K562 (cell line): ENCODE results near the gene FFAR1. TPM values are rescaled to one million over a fixed set of nuclear protein-coding genes. Genes with fewer than 3 reads are reported as not detected.

Source experiments
- ADNP ChIP-seq: fragments of 200-800 bp; sonication (Bioruptor generic); IDR thresholded peaks from 2 replicates; pipeline ENCODE4 v1.6.1; 2016; ENCODE audit warnings: missing genetic modification characterization, missing compliant biosample characterization
- ATF7 ChIP-seq: fragments of 450-650 bp; IDR thresholded peaks from 2 replicates; pipeline ENCODE4 v1.7.1; 2014; ENCODE audit warnings: mild to moderate bottlenecking, moderate library complexity
- CSDE1 ChIP-seq, 2 experiments: fragments of 450-650 bp; IDR thresholded peaks; 2 replicates each; pipeline ENCODE4 v1.6.1; 2016; ENCODE audit warnings: mild to moderate bottlenecking in 1 of 2
- FOXK2 ChIP-seq, 2 experiments: fragments of 450-650 bp; IDR thresholded peaks in 1 of 2; conservative IDR thresholded peaks in 1 of 2; 2 replicates each; pipeline ENCODE4 v1.6.1; 2016; ENCODE audit warnings: low read depth in 2 of 2, mild to moderate bottlenecking in 1 of 2
- MCM2 ChIP-seq: fragments of 450-650 bp; IDR thresholded peaks from 2 replicates; pipeline ENCODE4 v1.6.1; 2017; ENCODE audit warnings: low read depth, mild to moderate bottlenecking
- NEUROD1 ChIP-seq: fragments of 150-350 bp; IDR thresholded peaks from 2 replicates; pipeline ENCODE4 v1.6.1; 2014; ENCODE audit warnings: borderline replicate concordance, low read length, low read depth; ENCODE audit not compliant: partially characterized antibody
- RB1 ChIP-seq: fragments of 450-650 bp; IDR thresholded peaks from 2 replicates; pipeline ENCODE4 v1.6.1; 2017; ENCODE audit warnings: low read depth, mild to moderate bottlenecking
- RBFOX2 ChIP-seq: fragments of 200-400 bp; formaldehyde crosslinking; IDR thresholded peaks from 2 replicates; pipeline ENCODE4 v1.6.1; 2017; ENCODE audit warnings: low read depth, mild to moderate bottlenecking, low read length, moderate library complexity
- RCOR1 ChIP-seq, 2 experiments: IDR thresholded peaks; 2 replicates each; pipeline ENCODE4 v1.6.1; 2012; ENCODE audit warnings: low read depth in 2 of 2, low read length in 2 of 2, borderline replicate concordance in 1 of 2, improper control_type of control experiment in 1 of 2
- SIN3B ChIP-seq: fragments of 450-650 bp; IDR thresholded peaks from 2 replicates; pipeline ENCODE4 v1.6.1; 2017; ENCODE audit warnings: low read depth, mild to moderate bottlenecking, moderate library complexity
- SMC3 ChIP-seq: conservative IDR thresholded peaks from 2 replicates; pipeline ENCODE4 v1.6.1; 2011; ENCODE audit warnings: low read depth, low read length, improper control_type of control experiment; ENCODE audit not compliant: insufficient read depth
- ZNF121 ChIP-seq: sonication (generic); formaldehyde crosslinking; conservative IDR thresholded peaks from 2 replicates; pipeline ENCODE4 v1.8.0; 2022; ENCODE audit warnings: missing genetic modification reagents
- ZNF134 ChIP-seq: fragments of 250-450 bp; sonication (Bioruptor Pico); conservative IDR thresholded peaks from 2 replicates; pipeline ENCODE4 v1.4.0; 2020
- ZNF212 ChIP-seq: fragments of 450-650 bp; formaldehyde crosslinking; IDR thresholded peaks from 2 replicates; pipeline ENCODE4 v1.4.0; 2020; ENCODE audit warnings: mild to moderate bottlenecking
- ZNF717 ChIP-seq: fragments of 250-450 bp; sonication (Bioruptor Pico); IDR thresholded peaks from 2 replicates; pipeline ENCODE4 v1.5.0; 2021
- polyA plus RNA-seq, 8 experiments: library from polyadenylated mRNA; depleted of rRNA in 4 of 8; stranded (reverse) in 5 of 8; unstranded in 3 of 8; fragments of >200 nt; fragmentation: Nextera tagmentation in 2 of 8; fragmentation: Illumina TruSeq in 1 of 8; extraction: Ambion mirVana in 2 of 8; extraction: Trizol in 1 of 8; gene quantifications; 2 replicates each; pipeline versions ENCODE4 v1.2.1 to v1.2.3, GENCODE V29; 2011 to 2014; ENCODE audit warnings: inconsistent platforms in 1 of 8, missing spikeins in 1 of 8
- total RNA-seq, 7 experiments: library from RNA; depleted of rRNA in 6 of 7; stranded (reverse); fragments of >200 nt in 6 of 7; fragmentation: Illumina TruSeq in 2 of 7; extraction: Trizol in 2 of 7; gene quantifications; 2 replicates each; pipeline versions ENCODE4 v1.2.1 to v1.2.3, GENCODE V29; 2011 to 2021; ENCODE audit warnings: low replicate concordance in 1 of 7
- TF ChIP-seq, protein P1 (sequence below): fragments of 450-650 bp; IDR thresholded peaks from 2 replicates; pipeline ENCODE4 v1.6.1; 2016; ENCODE audit warnings: low read depth
- TF ChIP-seq, protein P2 (sequence below): fragments of 450-650 bp; IDR thresholded peaks from 2 replicates; pipeline ENCODE4 v1.6.1; 2018; ENCODE audit not compliant: partially characterized antibody

FFAR1 gene
- total and polyA plus RNA-seq, 9 of the 15 experiments (the other 6 are each of a cell fraction or from before 2014, with no cell fraction given): not detected

- TF ChIP-seq, protein P1, sequence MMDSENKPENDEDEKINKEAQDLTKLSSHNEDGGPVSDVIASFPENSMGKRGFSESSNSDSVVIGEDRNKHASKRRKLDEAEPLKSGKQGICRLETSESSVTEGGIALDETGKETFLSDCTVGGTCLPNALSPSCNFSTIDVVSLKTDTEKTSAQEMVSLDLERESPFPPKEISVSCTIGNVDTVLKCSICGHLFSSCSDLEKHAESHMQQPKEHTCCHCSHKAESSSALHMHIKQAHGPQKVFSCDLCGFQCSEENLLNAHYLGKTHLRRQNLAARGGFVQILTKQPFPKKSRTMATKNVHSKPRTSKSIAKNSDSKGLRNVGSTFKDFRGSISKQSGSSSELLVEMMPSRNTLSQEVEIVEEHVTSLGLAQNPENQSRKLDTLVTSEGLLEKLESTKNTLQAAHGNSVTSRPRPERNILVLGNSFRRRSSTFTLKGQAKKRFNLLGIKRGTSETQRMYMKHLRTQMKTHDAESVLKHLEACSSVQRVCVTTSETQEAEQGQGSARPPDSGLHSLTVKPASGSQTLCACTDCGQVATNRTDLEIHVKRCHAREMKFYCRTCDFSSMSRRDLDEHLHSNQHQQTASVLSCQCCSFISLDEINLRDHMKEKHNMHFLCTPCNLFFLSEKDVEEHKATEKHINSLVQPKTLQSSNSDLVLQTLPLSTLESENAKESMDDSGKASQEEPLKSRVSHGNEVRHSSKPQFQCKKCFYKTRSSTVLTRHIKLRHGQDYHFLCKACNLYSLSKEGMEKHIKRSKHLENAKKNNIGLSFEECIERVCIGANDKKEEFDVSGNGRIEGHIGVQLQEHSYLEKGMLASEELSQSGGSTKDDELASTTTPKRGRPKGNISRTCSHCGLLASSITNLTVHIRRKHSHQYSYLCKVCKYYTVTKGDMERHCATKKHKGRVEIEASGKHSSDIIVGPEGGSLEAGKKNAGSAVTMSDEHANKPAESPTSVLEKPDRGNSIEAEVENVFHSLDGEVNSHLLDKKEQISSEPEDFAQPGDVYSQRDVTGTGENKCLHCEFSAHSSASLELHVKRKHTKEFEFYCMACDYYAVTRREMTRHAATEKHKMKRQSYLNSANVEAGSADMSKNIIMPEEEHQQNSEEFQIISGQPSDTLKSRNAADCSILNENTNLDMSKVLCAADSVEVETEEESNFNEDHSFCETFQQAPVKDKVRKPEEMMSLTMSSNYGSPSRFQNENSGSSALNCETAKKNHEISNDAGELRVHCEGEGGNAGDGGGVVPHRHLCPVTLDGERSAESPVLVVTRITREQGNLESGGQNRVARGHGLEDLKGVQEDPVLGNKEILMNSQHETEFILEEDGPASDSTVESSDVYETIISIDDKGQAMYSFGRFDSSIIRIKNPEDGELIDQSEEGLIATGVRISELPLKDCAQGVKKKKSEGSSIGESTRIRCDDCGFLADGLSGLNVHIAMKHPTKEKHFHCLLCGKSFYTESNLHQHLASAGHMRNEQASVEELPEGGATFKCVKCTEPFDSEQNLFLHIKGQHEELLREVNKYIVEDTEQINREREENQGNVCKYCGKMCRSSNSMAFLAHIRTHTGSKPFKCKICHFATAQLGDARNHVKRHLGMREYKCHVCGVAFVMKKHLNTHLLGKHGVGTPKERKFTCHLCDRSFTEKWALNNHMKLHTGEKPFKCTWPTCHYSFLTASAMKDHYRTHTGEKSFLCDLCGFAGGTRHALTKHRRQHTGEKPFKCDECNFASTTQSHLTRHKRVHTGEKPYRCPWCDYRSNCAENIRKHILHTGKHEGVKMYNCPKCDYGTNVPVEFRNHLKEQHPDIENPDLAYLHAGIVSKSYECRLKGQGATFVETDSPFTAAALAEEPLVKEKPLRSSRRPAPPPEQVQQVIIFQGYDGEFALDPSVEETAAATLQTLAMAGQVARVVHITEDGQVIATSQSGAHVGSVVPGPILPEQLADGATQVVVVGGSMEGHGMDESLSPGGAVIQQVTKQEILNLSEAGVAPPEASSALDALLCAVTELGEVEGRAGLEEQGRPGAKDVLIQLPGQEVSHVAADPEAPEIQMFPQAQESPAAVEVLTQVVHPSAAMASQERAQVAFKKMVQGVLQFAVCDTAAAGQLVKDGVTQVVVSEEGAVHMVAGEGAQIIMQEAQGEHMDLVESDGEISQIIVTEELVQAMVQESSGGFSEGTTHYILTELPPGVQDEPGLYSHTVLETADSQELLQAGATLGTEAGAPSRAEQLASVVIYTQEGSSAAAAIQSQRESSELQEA: no peak
- peak; percentile 65 for TF ChIP-seq RB1
- TF ChIP-seq ADNP (tag): no peak
- TF ChIP-seq ATF7: peak; percentile 33; the same call in 1 of the 2 replicates
- TF ChIP-seq, protein P2, sequence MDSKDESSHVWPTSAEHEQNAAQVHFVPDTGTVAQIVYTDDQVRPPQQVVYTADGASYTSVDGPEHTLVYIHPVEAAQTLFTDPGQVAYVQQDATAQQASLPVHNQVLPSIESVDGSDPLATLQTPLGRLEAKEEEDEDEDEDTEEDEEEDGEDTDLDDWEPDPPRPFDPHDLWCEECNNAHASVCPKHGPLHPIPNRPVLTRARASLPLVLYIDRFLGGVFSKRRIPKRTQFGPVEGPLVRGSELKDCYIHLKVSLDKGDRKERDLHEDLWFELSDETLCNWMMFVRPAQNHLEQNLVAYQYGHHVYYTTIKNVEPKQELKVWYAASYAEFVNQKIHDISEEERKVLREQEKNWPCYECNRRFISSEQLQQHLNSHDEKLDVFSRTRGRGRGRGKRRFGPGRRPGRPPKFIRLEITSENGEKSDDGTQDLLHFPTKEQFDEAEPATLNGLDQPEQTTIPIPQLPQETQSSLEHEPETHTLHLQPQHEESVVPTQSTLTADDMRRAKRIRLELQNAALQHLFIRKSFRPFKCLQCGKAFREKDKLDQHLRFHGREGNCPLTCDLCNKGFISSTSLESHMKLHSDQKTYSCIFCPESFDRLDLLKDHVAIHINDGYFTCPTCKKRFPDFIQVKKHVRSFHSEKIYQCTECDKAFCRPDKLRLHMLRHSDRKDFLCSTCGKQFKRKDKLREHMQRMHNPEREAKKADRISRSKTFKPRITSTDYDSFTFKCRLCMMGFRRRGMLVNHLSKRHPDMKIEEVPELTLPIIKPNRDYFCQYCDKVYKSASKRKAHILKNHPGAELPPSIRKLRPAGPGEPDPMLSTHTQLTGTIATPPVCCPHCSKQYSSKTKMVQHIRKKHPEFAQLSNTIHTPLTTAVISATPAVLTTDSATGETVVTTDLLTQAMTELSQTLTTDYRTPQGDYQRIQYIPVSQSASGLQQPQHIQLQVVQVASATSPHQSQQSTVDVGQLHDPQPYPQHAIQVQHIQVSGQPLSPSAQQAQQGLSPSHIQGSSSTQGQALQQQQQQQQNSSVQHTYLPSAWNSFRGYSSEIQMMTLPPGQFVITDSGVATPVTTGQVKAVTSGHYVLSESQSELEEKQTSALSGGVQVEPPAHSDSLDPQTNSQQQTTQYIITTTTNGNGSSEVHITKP: no peak
- no peak for TF ChIP-seq ZNF717 (CRISPR knock-in tag)
- TF ChIP-seq MCM2: no peak
- no peak for TF ChIP-seq ZNF212 (CRISPR knock-in tag)
- peak; percentile 62 to 93; a peak in 2 of 4 replicates for TF ChIP-seq RCOR1 (IDR thresholded peaks at IDR 0.05; ENCODE audit: borderline replicate concordance in 1 of 2, low read depth in 2 of 2, low read length in 2 of 2)
- TF ChIP-seq SIN3B: no peak
- TF ChIP-seq SMC3: peak; percentile 98
- no peak for TF ChIP-seq RBFOX2
- no peak for TF ChIP-seq ZNF134 (CRISPR knock-in tag)
- no peak for TF ChIP-seq NEUROD1
- TF ChIP-seq FOXK2 (conservative IDR thresholded peaks at IDR 0.05 in 1 of 2, IDR thresholded peaks at IDR 0.05 in 1 of 2; ENCODE audit: low read depth in 2 of 2): no peak
- TF ChIP-seq ZNF121 (CRISPR knock-in tag): no peak
- no peak for TF ChIP-seq CSDE1 (IDR thresholded peaks at IDR 0.05)
Observed at GRCh38 chr19:35352448-35353304, 5.0 kb downstream of the FFAR1 start (continued).
